GM10248 (cell line): ENCODE measurements around the gene DOP1A.

Experiments
- CTCF ChIA-PET: fragments of 300-600 bp; sonication (Branson Sonifier 250); formaldehyde crosslinking; extraction: SDS; loops from one replicate; lab custom pipeline; 2021; ENCODE audit warnings: antibody characterized with exemption; lab: Yijun Ruan, JAX
- POLR2A ChIA-PET: fragments of 350-650 bp; sonication (Branson Sonifier 250); formaldehyde crosslinking; extraction: SDS; loops from one replicate; lab custom pipeline; 2020; ENCODE audit warnings: antibody characterized with exemption; lab: Yijun Ruan, JAX
- DNase-seq: peaks from one replicate; pipeline ENCODE4 v3.0.0; 2012; ENCODE audit errors: extremely low spot score
- CTCF ChIP-seq: IDR thresholded peaks from 2 replicates; pipeline ENCODE4 v1.5.1; 2012; ENCODE audit warnings: mild to moderate bottlenecking, low read depth; ENCODE audit errors: extremely low read depth, missing control alignments, control extremely low read depth

Gene DOP1A

GRCh38 chr6:83199863-83200225 is 132.4 kb downstream of the DOP1A start:
- no peak for DNase-seq
- CTCF ChIA-PET: interaction anchor here (0.7 to 15.6 kb wide), 3 partner anchors 11 to 133 kb away, joined by 4 to 114 read pairs (median 25); partner anchors contain the start of genes DOP1A and UBE3D
- no peak for TF ChIP-seq CTCF
- POLR2A ChIA-PET: no interaction called here

GRCh38 chr6:83202031-83202430 is 134.6 kb downstream of the DOP1A start:
- no peak for TF ChIP-seq CTCF
- ChIA-PET CTCF (interaction anchor here (1.0 to 15.6 kb wide), 3 partner anchors 14 to 135 kb away, joined by 3 to 114 read pairs (median 4); partner anchors contain the start of genes DOP1A and UBE3D), POLR2A (no interaction called here)
- no peak for DNase-seq

- peak; percentile 43 for DNase-seq
- ChIA-PET POLR2A (no interaction called here), CTCF (interaction anchor here (0.6 to 10.6 kb wide), 35 partner anchors 8 to 967 kb away, joined by 3 to 260 read pairs (median 4); partner anchors contain the start of genes DOP1A, PRSS35, RWDD2A and UBE3D)
- TF ChIP-seq CTCF: peak; percentile 88
Measured at GRCh38 chr6:83215131-83216047, 147.9 kb downstream of the DOP1A start.

- TF ChIP-seq CTCF: no peak
- no peak for DNase-seq
- ChIA-PET CTCF (interaction anchor here (1.3 to 10.6 kb wide), 10 partner anchors 9 to 319 kb away, joined by 4 to 260 read pairs (median 7); partner anchors contain the start of genes DOP1A, PRSS35 and UBE3D), POLR2A (no interaction called here)
Measured at GRCh38 chr6:83216806-83217205, 149.3 kb downstream of the DOP1A start.
